Measurements from ENCODE around the gene NT5E. TPM values are rescaled to one million over a fixed set of nuclear protein-coding genes. Genes with fewer than 3 reads are reported as not detected.

The NT5E gene
- total and polyA plus RNA-seq, 2 experiments from 2014 or later = 0.18 to 1.5 TPM

GRCh38 chr6:85436411-85436810 is 13.5 kb upstream of the NT5E start:
- no peaks in the 10 kb centered on the region for H3K79me2 ChIP-seq (replicated peaks; ENCODE audit: insufficient read depth)
- no peaks in the 10 kb centered on the region for H3K36me3 ChIP-seq (ENCODE audit: insufficient read depth)
- H3K36me3 Mint-ChIP-seq (ENCODE audit: low read depth) = no peaks in the 10 kb centered on the region
- no peak overlapping the region for H3K27ac ChIP-seq (ENCODE audit: low read depth)
- peaks cover 5% of the 10 kb centered on the region; the same call in 1 of the 3 replicates for H3K4me1 Mint-ChIP-seq
- H3K9me2 ChIP-seq (ENCODE audit: insufficient read depth) = no peaks in the 10 kb centered on the region
- peak overlapping the region; percentile 25; the same call in 1 of the 2 replicates for H3K27ac Mint-ChIP-seq
- H3K27me3 ChIP-seq (ENCODE audit: insufficient read depth) = no peaks in the 10 kb centered on the region
- peaks cover 17% of the 10 kb centered on the region; the same call in 2 of the 3 replicates for H3K9me3 Mint-ChIP-seq
- TF ChIP-seq CTCF (conservative IDR thresholded peaks at IDR 0.05; ENCODE audit: low read depth in 2 of 2) (no peak), ETS1 (IDR thresholded peaks at IDR 0.05) (no peak), ZNF462 (CRISPR knock-in tag; IDR thresholded peaks at IDR 0.05) (no peak), REST (IDR thresholded peaks at IDR 0.05; ENCODE audit: unreplicated experiment) (no peak), EZH2phosphoT487 (IDR thresholded peaks at IDR 0.05; ENCODE audit: unreplicated experiment) (no peak), NANOG (IDR thresholded peaks at IDR 0.05; ENCODE audit: borderline replicate concordance) (no peak), ZNF331 (CRISPR knock-in tag; IDR thresholded peaks at IDR 0.05; ENCODE audit: low read depth) (no peak), ZNF114 (CRISPR knock-in tag; IDR thresholded peaks at IDR 0.05) (no peak), JUNB (IDR thresholded peaks at IDR 0.05; ENCODE audit: unreplicated experiment) (no peak), EZH2 (IDR thresholded peaks at IDR 0.05; ENCODE audit: low read depth, unreplicated experiment) (no peak), STAT1 (IDR thresholded peaks at IDR 0.05; ENCODE audit: unreplicated experiment) (no peak), CREB1 (CRISPR knock-in tag; IDR thresholded peaks at IDR 0.05; ENCODE audit: low read depth) (no peak)
- no peak overlapping the region for H3K4me2 ChIP-seq
- H3K4me3 Mint-ChIP-seq = no peak overlapping the region
- H3K27me3 Mint-ChIP-seq (ENCODE audit: insufficient read depth, low read depth, poor library complexity) = peaks cover 1% of the 10 kb centered on the region
- DNase-seq (ENCODE audit: low spot score) (no peak), ATAC-seq (no peak)
- no peaks in the 10 kb centered on the region for H4K20me1 ChIP-seq (replicated peaks; ENCODE audit: insufficient read depth)
- H2AFZ ChIP-seq = peak overlapping the region; percentile 69; the same call in 1 of the 2 replicates
- no peaks in the 10 kb centered on the region for H3F3A ChIP-seq (replicated peaks; ENCODE audit: low read depth)
- no peaks in the 10 kb centered on the region for H3K4me1 ChIP-seq (ENCODE audit: insufficient read depth)
- H3K4me3 ChIP-seq = no peak overlapping the region
